Neural progenitor cell (in vitro differentiated cells): ENCODE data around the gene UPB1. TPM values are rescaled to one million over a fixed set of nuclear protein-coding genes. Genes with fewer than 3 reads are reported as not detected.

Experiments used
- DNase-seq: peaks from one replicate; pipeline ENCODE4 v3.0.0-alpha.2; 2016; ENCODE audit warnings: low spot score
- H2AFZ ChIP-seq: fragments of 200-600 bp; sonication (generic); replicated peaks from 2 replicates; pipeline ENCODE4 v1.6.1; 2016; ENCODE audit warnings: antibody characterized with exemption
- H3F3A ChIP-seq: fragments of 200-600 bp; sonication (generic); 2 replicates; pipeline ENCODE4 v1.6.1; 2016; ENCODE audit warnings: antibody characterized with exemption, low read depth
- H3K27ac ChIP-seq: fragments of 200-600 bp; sonication (generic); 2 replicates; pipeline ENCODE4 v1.5.1; 2016; ENCODE audit warnings: mild to moderate bottlenecking
- H3K27me3 ChIP-seq: fragments of 200-600 bp; sonication (generic); 2 replicates; pipeline ENCODE4 v1.6.1; 2016; ENCODE audit warnings: mild to moderate bottlenecking, moderate library complexity
- H3K36me3 ChIP-seq: fragments of 200-600 bp; sonication (generic); 2 replicates; pipeline ENCODE4 v1.5.1; 2016
- H3K4me1 ChIP-seq: fragments of 200-600 bp; sonication (generic); 2 replicates; pipeline ENCODE4 v1.6.1; 2016; ENCODE audit warnings: mixed run types
- H3K4me2 ChIP-seq: fragments of 200-600 bp; sonication (generic); 2 replicates; pipeline ENCODE4 v1.6.1; 2016
- H3K4me3 ChIP-seq: fragments of 200-600 bp; sonication (generic); 2 replicates; pipeline ENCODE4 v1.5.1; 2016
- H3K79me2 ChIP-seq: fragments of 200-600 bp; sonication (generic); 2 replicates; pipeline ENCODE4 v1.6.1; 2016; ENCODE audit warnings: low read depth
- H3K9ac ChIP-seq: fragments of 200-600 bp; sonication (generic); 2 replicates; pipeline ENCODE4 v1.6.1; 2016
- H3K9me3 ChIP-seq: fragments of 200-600 bp; sonication (generic); 2 replicates; pipeline ENCODE4 v1.5.1; 2016; ENCODE audit warnings: low read depth
- H4K20me1 ChIP-seq: fragments of 200-600 bp; sonication (generic); 2 replicates; pipeline ENCODE4 v1.6.1; 2016; ENCODE audit warnings: low read depth
- H3K27ac Mint-ChIP-seq: 3 replicates; pipeline ENCODE4 v1.8.0; 2021; ENCODE audit warnings: mixed read lengths
- H3K27me3 Mint-ChIP-seq: 2 replicates; pipeline ENCODE4 v1.8.0; 2022; ENCODE audit warnings: low read depth, mild to moderate bottlenecking, inconsistent platforms, moderate library complexity, mixed read lengths; ENCODE audit not compliant: insufficient read depth
- H3K36me3 Mint-ChIP-seq: 3 replicates; pipeline ENCODE4 v1.8.0; 2021; ENCODE audit warnings: mixed read lengths
- H3K4me1 Mint-ChIP-seq: 3 replicates; pipeline ENCODE4 v1.8.0; 2021; ENCODE audit warnings: mixed read lengths
- H3K4me3 Mint-ChIP-seq: 3 replicates; pipeline ENCODE4 v1.8.0; 2021; ENCODE audit warnings: mild to moderate bottlenecking, moderate library complexity, mixed read lengths
- H3K9me3 Mint-ChIP-seq: 3 replicates; pipeline ENCODE4 v1.8.0; 2020; ENCODE audit warnings: mixed read lengths
- EZH2 ChIP-seq: fragments of 200-600 bp; sonication (generic); IDR thresholded peaks from 2 replicates; pipeline ENCODE4 v1.6.1; 2017; ENCODE audit warnings: antibody characterized with exemption, mild to moderate bottlenecking, moderate library complexity
- EZH2phosphoT487 ChIP-seq: fragments of 200-600 bp; sonication (generic); IDR thresholded peaks from 2 replicates; pipeline ENCODE4 v1.6.1; 2017; ENCODE audit warnings: antibody characterized with exemption
- total RNA-seq: library from RNA; depleted of rRNA; stranded (reverse); fragments of >200 nt; gene quantifications from 2 replicates; pipeline ENCODE4 v1.2.3, GENCODE V29; 2015; ENCODE audit warnings: low replicate concordance
- TF ChIP-seq, protein P1 (sequence below): fragments of 200-600 bp; sonication (generic); IDR thresholded peaks from 2 replicates; pipeline ENCODE4 v1.5.1; 2017; ENCODE audit warnings: antibody characterized with exemption, mild to moderate bottlenecking

Gene UPB1
- total RNA-seq, 1 donor from 2014 or later, result 0.17 TPM

DNA sequence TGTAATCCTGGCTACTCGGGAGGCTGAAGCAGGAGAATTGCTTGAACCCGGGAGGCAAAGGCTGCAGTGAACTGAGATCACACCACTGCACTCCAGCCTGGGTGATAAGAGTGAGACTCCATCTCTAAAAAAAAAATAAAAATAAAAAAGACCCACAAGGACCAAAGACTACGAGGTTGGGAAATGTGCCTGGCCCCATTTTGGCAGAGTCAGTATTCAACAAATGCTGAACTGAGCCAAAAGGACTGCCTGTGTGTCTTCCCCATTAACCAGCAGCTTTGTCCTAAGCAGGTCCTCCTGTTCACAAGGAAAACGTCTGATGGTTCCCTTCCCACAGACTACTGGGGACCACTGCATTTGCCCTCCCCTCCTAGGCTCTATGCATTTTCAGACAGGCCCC is 40.1 kb upstream of the UPB1 start:
- Histone ChIP-seq H3K4me3 (no peak overlapping the region), H3K9me3 (no peaks in the 10 kb centered on the region), H3F3A (peaks cover 13% of the 10 kb centered on the region), H3K36me3 (no peaks in the 10 kb centered on the region), H3K9ac (no peak overlapping the region), H2AFZ (no peak overlapping the region), H3K27ac (no peak overlapping the region), H3K4me2 (no peak overlapping the region), H4K20me1 (no peaks in the 10 kb centered on the region), H3K27me3 (peaks cover 2% of the 10 kb centered on the region), H3K79me2 (no peaks in the 10 kb centered on the region), H3K4me1 (peaks cover 12% of the 10 kb centered on the region)
- no peak overlapping the region for H3K4me3 Mint-ChIP-seq
- H3K27ac Mint-ChIP-seq, result no peak overlapping the region
- peaks cover 7% of the 10 kb centered on the region for H3K4me1 Mint-ChIP-seq
- H3K9me3 Mint-ChIP-seq, result peaks cover 2% of the 10 kb centered on the region
- DNase-seq, result no peak
- H3K36me3 Mint-ChIP-seq, result no peaks in the 10 kb centered on the region
- TF ChIP-seq, protein P1, sequence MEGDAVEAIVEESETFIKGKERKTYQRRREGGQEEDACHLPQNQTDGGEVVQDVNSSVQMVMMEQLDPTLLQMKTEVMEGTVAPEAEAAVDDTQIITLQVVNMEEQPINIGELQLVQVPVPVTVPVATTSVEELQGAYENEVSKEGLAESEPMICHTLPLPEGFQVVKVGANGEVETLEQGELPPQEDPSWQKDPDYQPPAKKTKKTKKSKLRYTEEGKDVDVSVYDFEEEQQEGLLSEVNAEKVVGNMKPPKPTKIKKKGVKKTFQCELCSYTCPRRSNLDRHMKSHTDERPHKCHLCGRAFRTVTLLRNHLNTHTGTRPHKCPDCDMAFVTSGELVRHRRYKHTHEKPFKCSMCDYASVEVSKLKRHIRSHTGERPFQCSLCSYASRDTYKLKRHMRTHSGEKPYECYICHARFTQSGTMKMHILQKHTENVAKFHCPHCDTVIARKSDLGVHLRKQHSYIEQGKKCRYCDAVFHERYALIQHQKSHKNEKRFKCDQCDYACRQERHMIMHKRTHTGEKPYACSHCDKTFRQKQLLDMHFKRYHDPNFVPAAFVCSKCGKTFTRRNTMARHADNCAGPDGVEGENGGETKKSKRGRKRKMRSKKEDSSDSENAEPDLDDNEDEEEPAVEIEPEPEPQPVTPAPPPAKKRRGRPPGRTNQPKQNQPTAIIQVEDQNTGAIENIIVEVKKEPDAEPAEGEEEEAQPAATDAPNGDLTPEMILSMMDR, result no peak
- TF ChIP-seq EZH2phosphoT487 (no peak), EZH2 (no peak)
- H3K27me3 Mint-ChIP-seq, result peaks cover 3% of the 10 kb centered on the region

DNA sequence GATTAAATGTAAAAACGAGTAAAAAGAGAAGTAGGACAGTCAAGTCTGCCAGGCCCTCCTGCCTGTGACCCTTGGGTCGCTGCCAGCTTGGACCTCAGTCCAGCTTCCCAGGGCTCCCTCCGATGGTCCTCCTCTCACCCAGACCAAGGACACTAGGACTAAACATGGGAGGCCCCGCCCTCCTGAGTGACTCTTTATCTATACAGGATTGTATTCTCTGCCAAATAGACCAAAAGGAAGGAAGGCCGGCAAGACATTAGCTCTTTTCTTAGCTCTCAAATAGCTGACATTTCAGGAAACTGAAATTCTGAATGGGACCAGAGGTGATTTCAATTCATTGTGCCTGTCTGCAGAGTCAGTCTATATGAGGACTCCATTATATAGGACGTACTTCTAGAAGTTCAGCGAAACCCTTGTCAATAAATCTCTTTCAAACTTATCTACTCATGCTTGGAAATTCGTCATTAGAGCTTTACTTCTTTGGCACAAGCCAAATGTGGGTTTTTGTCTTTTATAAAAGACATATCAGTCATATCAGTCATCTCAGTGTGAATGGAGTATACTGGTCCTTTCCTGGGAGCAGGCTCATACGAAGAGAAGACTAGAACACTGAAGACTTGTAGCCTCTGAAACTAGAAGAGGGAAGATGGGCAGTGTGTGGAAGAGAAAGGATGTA is 39.2 kb upstream of the UPB1 start:
- Histone ChIP-seq H3F3A (peaks cover 4% of the 10 kb centered on the region), H3K9me3 (no peaks in the 10 kb centered on the region), H4K20me1 (no peaks in the 10 kb centered on the region), H3K27me3 (no peaks in the 10 kb centered on the region), H3K4me3 (no peak overlapping the region), H3K4me1 (peaks cover 4% of the 10 kb centered on the region), H3K36me3 (no peaks in the 10 kb centered on the region), H3K27ac (no peak overlapping the region), H3K4me2 (no peak overlapping the region), H2AFZ (no peak overlapping the region), H3K79me2 (no peaks in the 10 kb centered on the region), H3K9ac (no peak overlapping the region)
- H3K4me3 Mint-ChIP-seq, result no peak overlapping the region
- H3K36me3 Mint-ChIP-seq, result no peaks in the 10 kb centered on the region
- peaks cover 5% of the 10 kb centered on the region for H3K4me1 Mint-ChIP-seq
- TF ChIP-seq EZH2phosphoT487 (no peak), EZH2 (no peak)
- TF ChIP-seq, protein P1, result no peak
- H3K27ac Mint-ChIP-seq, result no peak overlapping the region
- peaks cover 5% of the 10 kb centered on the region for H3K27me3 Mint-ChIP-seq
- H3K9me3 Mint-ChIP-seq, result peaks cover 2% of the 10 kb centered on the region
- DNase-seq, result no peak

DNA sequence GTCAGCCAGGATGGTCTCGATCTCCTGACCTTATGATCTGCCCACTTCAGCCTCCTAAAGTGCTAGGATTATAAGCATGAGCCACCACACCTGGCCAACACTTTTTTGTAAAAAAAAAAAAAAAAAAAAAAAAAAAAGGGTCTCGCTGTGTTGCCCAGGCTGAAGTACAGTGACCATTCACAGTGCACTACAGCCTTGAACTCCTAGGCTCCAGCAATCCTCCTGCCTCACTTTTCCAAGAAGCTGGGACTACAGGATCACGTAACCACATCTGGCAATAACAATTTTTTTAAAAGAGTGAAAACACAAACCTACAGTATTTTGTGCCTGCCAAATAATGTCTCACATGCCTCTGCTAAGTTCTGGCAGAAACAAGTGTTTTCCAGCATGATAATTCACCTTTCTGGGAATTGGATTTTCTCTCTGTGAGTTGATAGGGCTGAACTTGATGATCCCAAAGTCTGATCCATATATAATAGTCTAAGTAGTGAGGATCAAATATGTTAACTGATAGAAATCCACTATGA is 37.2 kb upstream of the UPB1 start:
- Histone ChIP-seq H3K9me3 (no peaks in the 10 kb centered on the region), H3K36me3 (no peaks in the 10 kb centered on the region), H3K27ac (no peak overlapping the region), H3K27me3 (no peaks in the 10 kb centered on the region), H3K4me3 (no peak overlapping the region), H3K79me2 (no peaks in the 10 kb centered on the region), H2AFZ (no peak overlapping the region), H3K9ac (no peak overlapping the region), H3K4me2 (no peak overlapping the region), H3F3A (no peaks in the 10 kb centered on the region), H3K4me1 (no peaks in the 10 kb centered on the region), H4K20me1 (no peaks in the 10 kb centered on the region)
- H3K4me3 Mint-ChIP-seq, result no peak overlapping the region
- no peaks in the 10 kb centered on the region for H3K9me3 Mint-ChIP-seq
- H3K27ac Mint-ChIP-seq, result no peak overlapping the region
- DNase-seq, result no peak
- no peaks in the 10 kb centered on the region for H3K36me3 Mint-ChIP-seq
- peaks cover 5% of the 10 kb centered on the region for H3K4me1 Mint-ChIP-seq
- peaks cover 5% of the 10 kb centered on the region for H3K27me3 Mint-ChIP-seq
- no peak for TF ChIP-seq EZH2phosphoT487
- TF ChIP-seq, protein P1, result no peak
- TF ChIP-seq EZH2, result no peak
